Rectal smooth muscle tissue (tissue), 1 donor: Measurements from ENCODE around the gene DNER.
"Not testable (repeated sequence)": the region's sequence is repeated elsewhere in the genome, so short reads cannot be mapped to it uniquely, and the experiment has no call there.

Source experiments
- H3K27ac ChIP-seq: one replicate; pipeline ENCODE4 v1.7.0; 2013; ENCODE audit warnings: low read depth, low read length, inconsistent platforms
- H3K27me3 ChIP-seq: one replicate; pipeline ENCODE4 v1.7.0; 2013; ENCODE audit warnings: low read length; ENCODE audit not compliant: control insufficient read depth, insufficient read depth
- H3K36me3 ChIP-seq: one replicate; pipeline ENCODE4 v1.7.0; 2013; ENCODE audit warnings: low read length; ENCODE audit not compliant: control insufficient read depth, insufficient read depth
- H3K4me1 ChIP-seq: one replicate; pipeline ENCODE4 v1.7.0; 2013; ENCODE audit warnings: low read length; ENCODE audit not compliant: control insufficient read depth, insufficient read depth
- H3K4me3 ChIP-seq: one replicate; pipeline ENCODE4 v1.7.0; 2013; ENCODE audit warnings: low read length
- H3K9ac ChIP-seq: one replicate; pipeline ENCODE4 v1.7.0; 2013; ENCODE audit warnings: low read length

The DNER gene

DNA sequence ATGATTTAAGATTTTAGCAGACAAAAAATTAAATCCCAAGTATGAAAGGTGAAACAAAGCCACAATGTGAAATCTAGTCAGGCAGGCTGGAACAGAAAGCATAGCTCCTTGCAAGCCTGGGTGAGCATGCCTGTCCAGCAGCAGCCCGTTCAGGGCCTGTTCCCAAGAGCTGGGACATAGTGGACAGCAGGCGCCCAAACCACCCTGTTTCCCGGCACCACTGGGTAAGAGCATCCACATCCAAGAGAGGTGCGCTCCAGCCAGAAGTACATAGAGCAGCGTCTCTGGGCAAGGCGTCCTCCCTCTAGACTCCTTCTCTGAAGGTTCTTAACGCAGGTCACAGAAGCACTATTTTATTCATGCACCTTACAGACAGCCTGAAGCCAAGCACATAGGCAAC is 80.8 kb downstream of the DNER start:
- Histone ChIP-seq H3K9ac (no peak overlapping the region), H3K4me3 (no peak overlapping the region), H3K27ac (no peak overlapping the region), H3K4me1 (no peaks in the 10 kb centered on the region), H3K36me3 (no peaks in the 10 kb centered on the region), H3K27me3 (no peaks in the 10 kb centered on the region)

DNA sequence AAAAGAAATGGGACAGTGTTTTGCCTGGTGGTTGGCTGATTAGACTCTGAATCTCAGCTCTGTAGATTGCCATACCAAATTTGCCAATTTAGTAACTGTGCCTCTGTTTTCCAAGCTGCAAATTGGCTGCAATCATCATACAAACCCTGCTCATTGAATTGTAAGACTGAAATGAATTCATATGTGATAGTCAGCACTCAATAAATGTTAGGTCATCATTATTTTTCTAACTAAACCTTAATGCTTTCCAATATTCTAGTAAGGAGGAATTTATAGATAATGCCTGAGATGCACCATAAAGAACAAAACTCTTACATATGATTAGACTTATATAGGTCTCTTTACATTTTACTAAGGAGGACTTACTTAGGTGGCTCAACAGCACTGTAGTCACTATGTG is 85.3 kb downstream of the DNER start:
- Histone ChIP-seq H3K27me3 (no peaks in the 10 kb centered on the region), H3K4me1 (no peaks in the 10 kb centered on the region), H3K27ac (no peak overlapping the region), H3K36me3 (no peaks in the 10 kb centered on the region), H3K9ac (no peak overlapping the region), H3K4me3 (no peak overlapping the region)

- Histone ChIP-seq H3K4me1 (no peaks in the 10 kb centered on the region), H3K36me3 (no peaks in the 10 kb centered on the region), H3K27ac (no peak overlapping the region), H3K9ac (no peak overlapping the region), H3K27me3 (no peaks in the 10 kb centered on the region), H3K4me3 (no peak overlapping the region)
Observed at GRCh38 chr2:229627728-229628127, 86.6 kb downstream of the DNER start.

GRCh38 chr2:229622495-229623355 is 91.6 kb downstream of the DNER start:
- no peak overlapping the region for H3K4me3 ChIP-seq
- no peaks in the 10 kb centered on the region for H3K27me3 ChIP-seq
- H3K27ac ChIP-seq, result no peak overlapping the region
- no peak overlapping the region for H3K9ac ChIP-seq
- no peaks in the 10 kb centered on the region for H3K36me3 ChIP-seq
- no peaks in the 10 kb centered on the region for H3K4me1 ChIP-seq

DNA sequence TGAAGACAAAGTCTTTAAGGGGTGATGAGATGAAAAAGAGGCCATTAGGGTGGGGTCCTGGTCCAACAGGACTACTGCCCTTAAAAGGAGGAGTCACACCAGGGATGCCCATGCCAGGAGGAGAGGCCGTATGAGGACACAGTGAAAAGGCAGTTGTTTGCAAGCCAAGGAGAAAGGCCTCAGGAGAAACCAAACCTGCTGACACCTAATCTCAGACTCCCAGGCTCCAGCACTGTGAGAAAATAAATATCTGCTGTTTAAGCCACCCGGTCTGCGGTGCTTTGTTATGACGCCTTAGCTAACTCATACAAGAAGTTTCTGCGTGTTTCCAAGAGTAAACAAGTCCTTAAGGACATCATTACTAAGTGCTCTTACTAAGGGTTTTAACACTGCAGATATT is 93.6 kb downstream of the DNER start:
- Histone ChIP-seq H3K27ac (no peak overlapping the region), H3K27me3 (no peaks in the 10 kb centered on the region), H3K4me3 (no peak overlapping the region), H3K36me3 (no peaks in the 10 kb centered on the region), H3K9ac (no peak overlapping the region), H3K4me1 (no peaks in the 10 kb centered on the region)

DNA sequence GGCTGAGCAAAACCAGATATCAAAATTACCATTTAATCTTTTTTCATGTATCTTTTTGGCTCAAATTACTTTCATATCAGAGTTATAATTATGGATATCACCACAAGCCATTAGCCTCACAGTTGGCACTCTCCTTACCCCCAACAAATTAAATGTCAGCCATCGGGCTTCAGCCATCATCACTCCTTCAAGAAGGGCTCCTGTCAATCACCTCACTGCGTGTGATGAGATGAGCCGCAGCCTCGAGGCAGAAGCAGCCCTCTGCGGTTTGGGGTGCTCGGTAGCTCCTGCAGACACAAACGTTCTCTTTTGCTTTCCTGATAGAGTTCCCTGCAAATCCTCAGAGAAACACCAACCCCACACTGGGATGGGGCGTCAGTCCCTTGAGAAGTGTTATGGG is 94.1 kb downstream of the DNER start:
- Histone ChIP-seq H3K9ac (no peak overlapping the region), H3K27ac (no peak overlapping the region), H3K4me1 (no peaks in the 10 kb centered on the region), H3K36me3 (no peaks in the 10 kb centered on the region), H3K27me3 (no peaks in the 10 kb centered on the region), H3K4me3 (no peak overlapping the region)

- no peak overlapping the region for H3K27ac ChIP-seq
- H3K27me3 ChIP-seq, result no peaks in the 10 kb centered on the region
- H3K4me3 ChIP-seq, result no peak overlapping the region
- no peaks in the 10 kb centered on the region for H3K4me1 ChIP-seq
- H3K36me3 ChIP-seq, result no peaks in the 10 kb centered on the region
- no peak overlapping the region for H3K9ac ChIP-seq
Observed at GRCh38 chr2:229616433-229616832, 97.9 kb downstream of the DNER start.

GRCh38 chr2:229614021-229614420 is 100.3 kb downstream of the DNER start:
- not testable (repeated sequence) for H3K4me3 ChIP-seq, H3K27ac ChIP-seq, H3K4me1 ChIP-seq, H3K36me3 ChIP-seq, H3K27me3 ChIP-seq, H3K9ac ChIP-seq

DNA sequence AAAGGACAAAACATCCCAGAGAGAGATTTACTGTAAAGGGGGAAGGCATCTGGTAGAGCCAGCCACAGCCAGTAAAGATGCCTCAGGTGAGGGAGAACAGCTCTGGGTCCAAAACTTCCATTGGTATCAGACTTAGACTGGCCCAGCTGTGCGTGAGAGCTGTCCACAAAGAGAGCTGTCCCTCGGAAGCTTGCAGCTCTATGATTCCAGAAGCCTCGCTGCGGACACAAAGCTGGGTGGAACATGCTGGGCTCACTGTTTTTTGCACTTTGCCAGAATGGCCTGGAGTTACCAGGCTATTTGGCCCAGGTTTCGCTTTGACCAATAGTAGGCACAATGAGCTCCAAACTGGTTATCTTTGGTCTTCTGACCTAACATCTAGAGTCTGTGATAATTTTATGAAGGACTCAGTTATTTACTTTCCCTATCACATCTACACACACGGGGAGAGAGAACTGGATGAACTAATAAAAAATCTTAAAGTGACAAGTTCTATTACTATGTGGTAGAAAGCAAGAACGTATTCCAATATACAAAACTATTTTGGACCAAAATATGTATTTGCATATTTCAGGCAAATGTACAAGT is 101.9 kb downstream of the DNER start:
- Histone ChIP-seq H3K27ac (no peak overlapping the region), H3K4me3 (no peak overlapping the region), H3K9ac (no peak overlapping the region), H3K36me3 (no peaks in the 10 kb centered on the region), H3K27me3 (no peaks in the 10 kb centered on the region), H3K4me1 (no peaks in the 10 kb centered on the region)

GRCh38 chr2:229611360-229611759 is 103.0 kb downstream of the DNER start:
- Histone ChIP-seq H3K9ac (no peak overlapping the region), H3K4me3 (no peak overlapping the region), H3K36me3 (no peaks in the 10 kb centered on the region), H3K27ac (no peak overlapping the region), H3K4me1 (no peaks in the 10 kb centered on the region), H3K27me3 (no peaks in the 10 kb centered on the region)

- Histone ChIP-seq H3K27me3 (no peaks in the 10 kb centered on the region), H3K36me3 (no peaks in the 10 kb centered on the region), H3K9ac (no peak overlapping the region), H3K4me1 (no peaks in the 10 kb centered on the region), H3K27ac (no peak overlapping the region), H3K4me3 (no peak overlapping the region)
Observed at GRCh38 chr2:229610872-229611271, 103.5 kb downstream of the DNER start.

GRCh38 chr2:229610333-229610732 is 104.0 kb downstream of the DNER start:
- Histone ChIP-seq H3K27ac (no peak overlapping the region), H3K9ac (no peak overlapping the region), H3K4me1 (no peaks in the 10 kb centered on the region), H3K27me3 (no peaks in the 10 kb centered on the region), H3K4me3 (no peak overlapping the region), H3K36me3 (no peaks in the 10 kb centered on the region)

GRCh38 chr2:229601936-229602335 is 112.4 kb downstream of the DNER start:
- H3K36me3 ChIP-seq, result no peaks in the 10 kb centered on the region
- H3K4me3 ChIP-seq, result no peak overlapping the region
- H3K9ac ChIP-seq, result no peak overlapping the region
- H3K4me1 ChIP-seq, result no peaks in the 10 kb centered on the region
- no peaks in the 10 kb centered on the region for H3K27me3 ChIP-seq
- no peak overlapping the region for H3K27ac ChIP-seq
